OCI-LY7 (cell line): Measurements from ENCODE around the gene FBXW11. TPM values are rescaled to one million over a fixed set of nuclear protein-coding genes. Genes with fewer than 3 reads are reported as not detected.

Experiments used
- BruUV-seq: library from RNA; stranded (reverse); fragments of 400-500 nt; replicated peaks from 2 replicates; lab custom pipeline; 2021; lab: Mats Ljungman, UMichigan
- CTCF ChIA-PET: fragments of 300-600 bp; sonication (Branson Sonifier 250); formaldehyde crosslinking; loops from one replicate; lab custom pipeline; 2022; ENCODE audit warnings: antibody characterized with exemption; ENCODE audit not compliant: unreplicated experiment; lab: Charles Lee
- POLR2A ChIA-PET: fragments of 300-600 bp; sonication (Branson Sonifier 250); formaldehyde crosslinking; loops from one replicate; lab custom pipeline; 2022; ENCODE audit warnings: antibody characterized with exemption; lab: Charles Lee
- DNase-seq: peaks from one replicate; pipeline ENCODE4 v3.0.0-alpha.2; 2015; ENCODE audit warnings: low spot score
- H2AFZ ChIP-seq: fragments of 200-600 bp; sonication (generic), shearing (Covaris generic); 2 replicates; pipeline ENCODE4 v1.6.1; 2014; ENCODE audit warnings: mild to moderate bottlenecking, antibody characterized with exemption, low read length, moderate library complexity
- H3K27ac ChIP-seq: fragments of 200-600 bp; sonication (generic); 2 replicates; pipeline ENCODE4 v1.5.1; 2014; ENCODE audit warnings: mixed run types, low read depth, mild to moderate bottlenecking, moderate library complexity, low read length, inconsistent platforms; ENCODE audit not compliant: poor library complexity, severe bottlenecking
- H3K36me3 ChIP-seq: fragments of 200-600 bp; sonication (generic); 2 replicates; pipeline ENCODE4 v1.6.1; 2014; ENCODE audit warnings: mild to moderate bottlenecking, antibody characterized with exemption, low read length, moderate library complexity, mixed read lengths; ENCODE audit not compliant: insufficient read depth
- H3K4me1 ChIP-seq: fragments of 200-600 bp; sonication (generic); 2 replicates; pipeline ENCODE4 v1.5.1; 2014; ENCODE audit warnings: mild to moderate bottlenecking, low read length; ENCODE audit not compliant: insufficient read depth, poor library complexity, severe bottlenecking
- H3K4me2 ChIP-seq: fragments of 200-600 bp; sonication (generic); 2 replicates; pipeline ENCODE4 v1.6.1; 2014; ENCODE audit warnings: mild to moderate bottlenecking, low read length
- H3K4me3 ChIP-seq: fragments of 200-600 bp; sonication (generic); 2 replicates; pipeline ENCODE4 v1.5.1; 2014; ENCODE audit warnings: mild to moderate bottlenecking, low read depth, low read length; ENCODE audit not compliant: poor library complexity, severe bottlenecking
- H3K79me2 ChIP-seq: fragments of 200-600 bp; sonication (generic); 2 replicates; pipeline ENCODE4 v1.6.1; 2016; ENCODE audit warnings: low read depth, mild to moderate bottlenecking, low read length, moderate library complexity, mixed read lengths; ENCODE audit not compliant: insufficient read depth
- H3K9me2 ChIP-seq: fragments of 200-600 bp; sonication (generic); 2 replicates; pipeline ENCODE4 v1.6.1; 2016; ENCODE audit warnings: mild to moderate bottlenecking, low read length, mixed read lengths; ENCODE audit not compliant: insufficient read depth
- H3K9me3 ChIP-seq: fragments of 200-600 bp; sonication (generic); 2 replicates; pipeline ENCODE4 v1.6.1; 2014; ENCODE audit warnings: mild to moderate bottlenecking, mixed run types, low read length, mixed read lengths
- H4K20me1 ChIP-seq: fragments of 200-600 bp; sonication (generic); 2 replicates; pipeline ENCODE4 v1.6.1; 2014; ENCODE audit warnings: mild to moderate bottlenecking, antibody characterized with exemption, low read length, moderate library complexity, mixed read lengths; ENCODE audit not compliant: insufficient read depth
- CTCF ChIP-seq: fragments of 200-600 bp; sonication (generic); conservative IDR thresholded peaks from 2 replicates; pipeline ENCODE4 v1.5.1; 2014; ENCODE audit warnings: mild to moderate bottlenecking, antibody characterized with exemption, low read length, moderate library complexity, mixed read lengths
- EZH2phosphoT487 ChIP-seq: fragments of 200-600 bp; sonication (generic); IDR thresholded peaks from 2 replicates; pipeline ENCODE4 v1.6.1; 2018; ENCODE audit warnings: low read depth, borderline replicate concordance, mild to moderate bottlenecking, mixed run types, antibody characterized with exemption, low read length, moderate library complexity, mixed read lengths
- intact Hi-C: fragments of 100-400 bp; cut with micrococcal nuclease; formaldehyde crosslinking; loops from one replicate; pipeline ENCODE4 v1.10.0; 2022; ENCODE audit not compliant: unreplicated experiment
- total RNA-seq, 2 experiments: library from RNA; depleted of rRNA in 1 of 2; stranded (reverse); fragments of >200 nt in 1 of 2; shearing (Covaris generic) in 1 of 2; gene quantifications; 2 replicates each; pipeline ENCODE4 v1.2.3, GENCODE V29; 2014 to 2022

The FBXW11 gene
- total RNA-seq, 2 experiments from 2014 or later: 33.0 to 51.5 TPM

GRCh38 chr5:171841984-171842776 lies 164.3 kb downstream of the FBXW11 start:
- Histone ChIP-seq H3K79me2 (no peaks in the 10 kb centered on the region), H3K4me2 (no peak overlapping the region), H3K36me3 (no peaks in the 10 kb centered on the region), H3K4me3 (no peak overlapping the region), H2AFZ (no peak overlapping the region), H3K4me1 (peaks cover 4% of the 10 kb centered on the region), H4K20me1 (no peaks in the 10 kb centered on the region), H3K9me3 (no peaks in the 10 kb centered on the region; the same call in 1 of the 2 replicates), H3K27ac (no peak overlapping the region), H3K9me2 (no peaks in the 10 kb centered on the region)
- ChIA-PET CTCF (no interaction called here), POLR2A (interaction anchor here (1.4 kb wide), 1 partner anchor 48 kb away, joined by 3 read pairs; no protein-coding TSS in a partner anchor)
- TF ChIP-seq EZH2phosphoT487: no peak
- TF ChIP-seq CTCF: no peak
- intact Hi-C loops: no loop called here
- DNase-seq: no peak
- BruUV-seq: no TSS peak

- H3K4me2 ChIP-seq: no peak overlapping the region
- no peaks in the 10 kb centered on the region for H3K36me3 ChIP-seq
- no peak overlapping the region for H2AFZ ChIP-seq
- no peak for DNase-seq
- no peak overlapping the region for H3K4me3 ChIP-seq
- no peaks in the 10 kb centered on the region for H3K9me2 ChIP-seq
- ChIA-PET CTCF (no interaction called here), POLR2A (interaction anchor here (1.4 kb wide), 1 partner anchor 49 kb away, joined by 3 read pairs; no protein-coding TSS in a partner anchor)
- peaks cover 4% of the 10 kb centered on the region for H3K4me1 ChIP-seq
- intact Hi-C loops: no loop called here
- TF ChIP-seq EZH2phosphoT487 (no peak), CTCF (no peak)
- H3K27ac ChIP-seq: no peak overlapping the region
- no peaks in the 10 kb centered on the region; the same call in 1 of the 2 replicates for H3K9me3 ChIP-seq
- BruUV-seq: no TSS peak
- H4K20me1 ChIP-seq: no peaks in the 10 kb centered on the region
- no peaks in the 10 kb centered on the region for H3K79me2 ChIP-seq
Observed at GRCh38 chr5:171840711-171841522, 165.5 kb downstream of the FBXW11 start.
